Right lobe of liver (tissue), 6 donors: ENCODE results near the gene CYP46A1. TPM values are rescaled to one million over a fixed set of nuclear protein-coding genes. Genes with fewer than 3 reads are reported as not detected.

ENCODE experiments used
- ATAC-seq, 4 donors: fragments of 200-7000 bp; cut with Tn5 transposase; one replicate each; pipeline ENCODE4 v1.9.1; 2020; ENCODE audit warnings: mild to moderate bottlenecking in 4 of 4, moderate library complexity in 4 of 4
- DNase-seq, 3 donors: peaks; one replicate each; pipeline ENCODE4 v3.0.0-alpha.2; 2020
- H3K27ac ChIP-seq, 3 donors: fragments of 200-600 bp; one replicate each; pipeline ENCODE4 v1.8.0; 2022
- H3K27me3 ChIP-seq, 2 donors: fragments of 200-600 bp; one replicate each; pipeline ENCODE4 v1.8.0; 2022
- H3K36me3 ChIP-seq, 4 donors: fragments of 200-600 bp; sonication (generic) in 1 of 4; one replicate each; pipeline versions ENCODE4 v1.5.1 to v1.8.0; 2017 to 2022; ENCODE audit warnings: control low read depth in 1 of 4
- H3K4me1 ChIP-seq, 4 donors: fragments of 200-600 bp; sonication (generic) in 1 of 4; one replicate each; pipeline versions ENCODE4 v1.5.1 to v1.8.0; 2017 to 2022; ENCODE audit warnings: control low read depth in 1 of 4
- H3K4me3 ChIP-seq, 3 donors: fragments of 200-600 bp; one replicate each; pipeline ENCODE4 v1.8.0; 2022
- H3K9me3 ChIP-seq, 4 donors: fragments of 200-600 bp; sonication (generic) in 1 of 4; one replicate each; pipeline versions ENCODE4 v1.5.1 to v1.8.0; 2017 to 2022; ENCODE audit warnings: control low read depth in 1 of 4
- CTCF ChIP-seq, 4 donors: fragments of 200-600 bp in 3 of 4; fragments of 450-650 bp in 1 of 4; IDR thresholded peaks; one replicate each; pipeline versions ENCODE4 v1.5.1 to v1.8.0; 2016 to 2022; ENCODE audit warnings: antibody characterized with exemption in 4 of 4, mild to moderate bottlenecking in 2 of 4
- POLR2A ChIP-seq: fragments of 450-650 bp; IDR thresholded peaks from one replicate; pipeline ENCODE4 v1.6.1; 2017; ENCODE audit warnings: antibody characterized with exemption, mild to moderate bottlenecking
- WGBS: methylation state at CpG from one replicate; pipeline ENCODE4 v1.1.6; 2018; ENCODE audit warnings: low coverage, low lambda C conversion rate; ENCODE audit not compliant: insufficient coverage; ENCODE audit errors: missing lambda C conversion rate; 5-methylcytosine and 5-hydroxymethylcytosine counted together
- intact Hi-C, 2 donors: fragments of 100-400 bp; cut with DNase I; formaldehyde crosslinking; loops; one replicate each; pipeline versions ENCODE4 v1.11.2 to v1.14.1; 2022
- total RNA-seq, 6 experiments: library from RNA; depleted of rRNA in 2 of 6; stranded (reverse); fragments of >200 nt in 2 of 6; fragmentation: NEBNext Ultra II Directional in 3 of 6; extraction: Animal tissue kit (Norgen Biotek cat#: 25700) in 3 of 6; gene quantifications; one replicate each; pipeline versions ENCODE4 v1.1.0 to v1.2.4, GENCODE V29; 2016 to 2023
- donor health status: DM: no; HTN: yes; CAD: no.
- donor health status: DM: no; HTN: no; CAD: no.
- donor health status: DM: no; HTN: no; CAD: no.
- donor health status: DM: no; HTN: yes; CAD: no.
- donor health status: DM: no; HTN: yes; CAD: no.

The CYP46A1 gene
- total RNA-seq, 6 experiments from 2014 or later: 0.06 to 1.6 (median 0.42) TPM; not detected in 1

GRCh38 chr14:99752486-99753121 is 68.5 kb downstream of the CYP46A1 start:
- intact Hi-C loops: no loop called here
- Histone ChIP-seq H3K4me3 (no peak overlapping the region), H3K36me3 (no peaks in the 10 kb centered on the region), H3K27ac (peak overlapping the region in 1 of 3 donors; percentile 67), H3K9me3 (no peaks in the 10 kb centered on the region), H3K27me3 (no peaks in the 10 kb centered on the region), H3K4me1 (peaks cover 0 to 14% (median 3%) of the 10 kb centered on the region in 4 donors)
- TF ChIP-seq POLR2A (no peak), CTCF (IDR thresholded peaks at IDR 0.05) (no peak)
- peak; percentile 16 to 55 (median 30) for ATAC-seq
- peak in 2 of 3 donors; percentile 24 to 52 for DNase-seq
- WGBS: 5% methylated on average over 7 of the region's 9 CpGs

GRCh38 chr14:99753225-99754140 is 69.4 kb downstream of the CYP46A1 start:
- WGBS: 18% methylated on average over 8 of the region's 16 CpGs
- TF ChIP-seq CTCF (IDR thresholded peaks at IDR 0.05) (no peak), POLR2A (no peak)
- Histone ChIP-seq H3K9me3 (no peaks in the 10 kb centered on the region), H3K27me3 (no peaks in the 10 kb centered on the region), H3K27ac (no peak overlapping the region), H3K4me1 (peaks cover 0 to 14% (median 3%) of the 10 kb centered on the region in 4 donors), H3K4me3 (no peak overlapping the region), H3K36me3 (no peaks in the 10 kb centered on the region)
- ATAC-seq (no peak), DNase-seq (peak in 2 of 3 donors; percentile 13 to 43)
- intact Hi-C loops: no loop called here

GRCh38 chr14:99754141-99755067 is 70.3 kb downstream of the CYP46A1 start:
- no peak overlapping the region for H3K4me3 ChIP-seq
- no peaks in the 10 kb centered on the region for H3K36me3 ChIP-seq
- no peak overlapping the region for H3K27ac ChIP-seq
- H3K27me3 ChIP-seq: no peaks in the 10 kb centered on the region
- TF ChIP-seq POLR2A (no peak), CTCF (IDR thresholded peaks at IDR 0.05) (no peak)
- H3K4me1 ChIP-seq: peaks cover 0 to 14% (median 3%) of the 10 kb centered on the region in 4 donors
- WGBS: 37% methylated on average over 5 of the region's 24 CpGs
- H3K9me3 ChIP-seq: no peaks in the 10 kb centered on the region
- DNase-seq: peak in 2 of 3 donors; percentile 15 to 39
- no peak for ATAC-seq
- intact Hi-C loops: no loop called here

GRCh38 chr14:99755068-99755405 is 70.9 kb downstream of the CYP46A1 start:
- peaks cover 0 to 14% (median 3%) of the 10 kb centered on the region in 4 donors for H3K4me1 ChIP-seq
- no peak for ATAC-seq
- intact Hi-C loops: no loop called here
- TF ChIP-seq POLR2A: no peak
- TF ChIP-seq CTCF (IDR thresholded peaks at IDR 0.05): no peak
- WGBS: 22% methylated on average over 1 of the region's 8 CpGs
- no peaks in the 10 kb centered on the region for H3K9me3 ChIP-seq
- H3K27ac ChIP-seq: no peak overlapping the region
- H3K36me3 ChIP-seq: no peaks in the 10 kb centered on the region
- peak in 2 of 3 donors; percentile 16 to 51 for DNase-seq
- H3K4me3 ChIP-seq: no peak overlapping the region
- no peaks in the 10 kb centered on the region for H3K27me3 ChIP-seq
